Caco-2 (cell line): ENCODE data around the gene TOR1AIP2. TPM values are rescaled to one million over a fixed set of nuclear protein-coding genes. Genes with fewer than 3 reads are reported as not detected.

Source experiments
- BruUV-seq: library from RNA; stranded (reverse); fragments of 400-500 nt; replicated peaks from 2 replicates; lab custom pipeline; 2021; lab: Mats Ljungman, UMichigan
- CTCF ChIA-PET: fragments of 300-600 bp; sonication (Branson Sonifier 250); formaldehyde crosslinking; loops from one replicate; lab custom pipeline; 2022; ENCODE audit warnings: antibody characterized with exemption; lab: Charles Lee
- POLR2A ChIA-PET: fragments of 300-600 bp; sonication (Branson Sonifier 250); formaldehyde crosslinking; loops from one replicate; lab custom pipeline; 2022; ENCODE audit warnings: antibody characterized with exemption; lab: Charles Lee
- DNase-seq, 2 experiments: peaks; one replicate each; pipeline versions ENCODE4 v3.0.0 to v3.0.0-alpha.2; 2020 to 2022
- H3K27me3 ChIP-seq: replicated peaks from 2 replicates; pipeline ENCODE4 v1.6.0; 2011; ENCODE audit warnings: low read length; ENCODE audit not compliant: control insufficient read depth, insufficient read depth
- H3K36me3 ChIP-seq: 2 replicates; pipeline ENCODE4 v1.5.1; 2011; ENCODE audit warnings: low read length; ENCODE audit not compliant: control insufficient read depth, insufficient read depth
- H3K4me1 ChIP-seq: fragments of 250-450 bp; sonication (Bioruptor Pico); 2 replicates; pipeline ENCODE4 v1.5.1; 2020; ENCODE audit warnings: mild to moderate bottlenecking
- H3K4me3 ChIP-seq: 2 replicates; pipeline ENCODE4 v1.5.1; 2011; ENCODE audit warnings: low read depth, mild to moderate bottlenecking, control low read depth, low read length
- H3K9me3 ChIP-seq: fragments of 250-450 bp; sonication (Bioruptor Pico); 2 replicates; pipeline ENCODE4 v1.5.1; 2020; ENCODE audit warnings: mild to moderate bottlenecking, moderate library complexity
- H3K27ac Mint-ChIP-seq: one replicate; pipeline ENCODE4 v1.8.0; 2022; ENCODE audit warnings: mixed read lengths; ENCODE audit not compliant: unreplicated experiment
- H3K27me3 Mint-ChIP-seq: one replicate; pipeline ENCODE4 v1.8.0; 2022; ENCODE audit warnings: mixed read lengths; ENCODE audit not compliant: insufficient read depth, unreplicated experiment
- H3K36me3 Mint-ChIP-seq: one replicate; pipeline ENCODE4 v1.8.0; 2022; ENCODE audit warnings: mild to moderate bottlenecking, mixed read lengths; ENCODE audit not compliant: insufficient read depth, unreplicated experiment
- H3K4me1 Mint-ChIP-seq: one replicate; pipeline ENCODE4 v1.8.0; 2022; ENCODE audit warnings: low read depth, mixed read lengths; ENCODE audit not compliant: unreplicated experiment
- H3K4me3 Mint-ChIP-seq: one replicate; pipeline ENCODE4 v1.8.0; 2022; ENCODE audit warnings: mild to moderate bottlenecking, moderate library complexity, mixed read lengths; ENCODE audit not compliant: unreplicated experiment
- H3K9me3 Mint-ChIP-seq: one replicate; pipeline ENCODE4 v1.8.0; 2022; ENCODE audit warnings: mixed read lengths; ENCODE audit not compliant: unreplicated experiment
- intact Hi-C: fragments of 100-400 bp; cut with micrococcal nuclease; formaldehyde crosslinking; loops from one replicate; pipeline ENCODE4 v1.10.0; 2022; ENCODE audit not compliant: unreplicated experiment
- total RNA-seq: library from RNA; stranded (reverse); gene quantifications from 2 replicates; pipeline ENCODE4 v1.2.3, GENCODE V29; 2022
- TF ChIP-seq, protein P1 (sequence below), 2 experiments: fragments of 200-600 bp in 1 of 2; IDR thresholded peaks; 1 replicate in 1 of 2; 2 replicates in 1 of 2; pipeline versions ENCODE4 v1.5.1 to v1.8.0; 2011 to 2022; ENCODE audit warnings: antibody characterized with exemption in 1 of 2, control low read depth in 1 of 2, inconsistent platforms in 1 of 2, low read depth in 1 of 2, low read length in 1 of 2, mild to moderate bottlenecking in 1 of 2, moderate library complexity in 1 of 2; ENCODE audit not compliant: insufficient read depth in 1 of 2, severe bottlenecking in 1 of 2, unreplicated experiment in 1 of 2

TOR1AIP2 gene
- total RNA-seq, 1 experiment from 2014 or later: 92.8 TPM

DNA sequence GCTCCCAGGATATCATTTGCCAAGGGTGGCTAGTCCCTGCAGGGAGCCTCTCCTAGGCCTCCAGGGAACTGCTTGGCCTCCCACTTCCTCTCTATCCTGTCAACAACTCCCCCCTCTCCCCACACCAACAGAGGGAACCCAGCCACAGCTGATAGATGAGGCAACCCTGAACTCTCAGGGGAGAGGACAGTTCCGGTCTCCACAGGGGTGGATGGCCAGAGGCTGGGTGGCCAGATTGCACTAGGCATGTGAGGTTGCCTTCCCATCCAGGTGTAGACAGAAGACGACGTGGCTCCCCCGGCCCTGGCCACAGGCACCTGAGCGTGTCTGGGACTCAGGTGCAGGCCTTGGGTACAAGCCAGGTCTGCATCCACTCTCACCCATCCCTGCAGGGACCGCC is 53.3 kb downstream of the TOR1AIP2 start:
- no peaks in the 10 kb centered on the region for H3K9me3 ChIP-seq
- intact Hi-C loops: no loop called here
- no peaks in the 10 kb centered on the region for H3K27me3 ChIP-seq
- Mint-ChIP-seq H3K9me3 (no peaks in the 10 kb centered on the region), H3K27me3 (no peaks in the 10 kb centered on the region), H3K27ac (no peak overlapping the region), H3K36me3 (no peaks in the 10 kb centered on the region), H3K4me3 (no peak overlapping the region), H3K4me1 (peaks cover 6% of the 10 kb centered on the region)
- no peak overlapping the region for H3K4me3 ChIP-seq
- ChIA-PET POLR2A (no interaction called here), CTCF (interaction anchor here (2.3 kb wide), 1 partner anchor 10 kb away, joined by 14 read pairs; no protein-coding TSS in a partner anchor)
- no peaks in the 10 kb centered on the region for H3K36me3 ChIP-seq
- no peaks in the 10 kb centered on the region for H3K4me1 ChIP-seq
- DNase-seq: no peak
- TF ChIP-seq, protein P1, sequence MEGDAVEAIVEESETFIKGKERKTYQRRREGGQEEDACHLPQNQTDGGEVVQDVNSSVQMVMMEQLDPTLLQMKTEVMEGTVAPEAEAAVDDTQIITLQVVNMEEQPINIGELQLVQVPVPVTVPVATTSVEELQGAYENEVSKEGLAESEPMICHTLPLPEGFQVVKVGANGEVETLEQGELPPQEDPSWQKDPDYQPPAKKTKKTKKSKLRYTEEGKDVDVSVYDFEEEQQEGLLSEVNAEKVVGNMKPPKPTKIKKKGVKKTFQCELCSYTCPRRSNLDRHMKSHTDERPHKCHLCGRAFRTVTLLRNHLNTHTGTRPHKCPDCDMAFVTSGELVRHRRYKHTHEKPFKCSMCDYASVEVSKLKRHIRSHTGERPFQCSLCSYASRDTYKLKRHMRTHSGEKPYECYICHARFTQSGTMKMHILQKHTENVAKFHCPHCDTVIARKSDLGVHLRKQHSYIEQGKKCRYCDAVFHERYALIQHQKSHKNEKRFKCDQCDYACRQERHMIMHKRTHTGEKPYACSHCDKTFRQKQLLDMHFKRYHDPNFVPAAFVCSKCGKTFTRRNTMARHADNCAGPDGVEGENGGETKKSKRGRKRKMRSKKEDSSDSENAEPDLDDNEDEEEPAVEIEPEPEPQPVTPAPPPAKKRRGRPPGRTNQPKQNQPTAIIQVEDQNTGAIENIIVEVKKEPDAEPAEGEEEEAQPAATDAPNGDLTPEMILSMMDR (IDR thresholded peaks at IDR 0.05; ENCODE audit: insufficient read depth in 1 of 2, low read depth in 1 of 2, low read length in 1 of 2, severe bottlenecking in 1 of 2, unreplicated experiment in 1 of 2): no peak
- BruUV-seq: no TSS peak

GRCh38 chr1:179823693-179824092 is 53.9 kb downstream of the TOR1AIP2 start:
- no peaks in the 10 kb centered on the region for H3K4me1 ChIP-seq
- H3K36me3 Mint-ChIP-seq: no peaks in the 10 kb centered on the region
- TF ChIP-seq, protein P1 (IDR thresholded peaks at IDR 0.05; ENCODE audit: insufficient read depth in 1 of 2, low read depth in 1 of 2, low read length in 1 of 2, severe bottlenecking in 1 of 2, unreplicated experiment in 1 of 2): no peak
- no peaks in the 10 kb centered on the region for H3K27me3 Mint-ChIP-seq
- no peaks in the 10 kb centered on the region for H3K27me3 ChIP-seq
- H3K9me3 ChIP-seq: no peaks in the 10 kb centered on the region
- intact Hi-C loops: no loop called here
- no TSS peak for BruUV-seq
- ChIA-PET CTCF (interaction anchor here (0.6 to 2.3 kb wide), 2 partner anchors 9 to 354 kb away, joined by 6 to 14 read pairs; no protein-coding TSS in a partner anchor), POLR2A (no interaction called here)
- H3K4me1 Mint-ChIP-seq: peaks cover 6% of the 10 kb centered on the region
- no peak overlapping the region for H3K4me3 ChIP-seq
- H3K36me3 ChIP-seq: no peaks in the 10 kb centered on the region
- no peak overlapping the region for H3K27ac Mint-ChIP-seq
- H3K9me3 Mint-ChIP-seq: no peaks in the 10 kb centered on the region
- DNase-seq: no peak
- no peak overlapping the region for H3K4me3 Mint-ChIP-seq

- no peak for DNase-seq
- TF ChIP-seq, protein P1 (IDR thresholded peaks at IDR 0.05; ENCODE audit: insufficient read depth in 1 of 2, low read depth in 1 of 2, low read length in 1 of 2, severe bottlenecking in 1 of 2, unreplicated experiment in 1 of 2): no peak
- Histone ChIP-seq H3K4me3 (no peak overlapping the region), H3K27me3 (no peaks in the 10 kb centered on the region), H3K36me3 (no peaks in the 10 kb centered on the region), H3K9me3 (no peaks in the 10 kb centered on the region), H3K4me1 (no peaks in the 10 kb centered on the region)
- Mint-ChIP-seq H3K27ac (no peak overlapping the region), H3K36me3 (no peaks in the 10 kb centered on the region), H3K9me3 (no peaks in the 10 kb centered on the region), H3K4me3 (no peak overlapping the region), H3K27me3 (no peaks in the 10 kb centered on the region), H3K4me1 (peaks cover 6% of the 10 kb centered on the region)
- intact Hi-C loops: no loop called here
- no TSS peak for BruUV-seq
- ChIA-PET CTCF (no interaction called here), POLR2A (no interaction called here)
Measured at GRCh38 chr1:179822065-179822464, 55.5 kb downstream of the TOR1AIP2 start.
